Activated naive CD4-positive, alpha-beta T cell treated with anti-CD3 and anti-CD28 coated beads, Interleukin-2, amount 50 U/mL, for 16 hours (primary cell): ENCODE data around the gene LOXL3.
A peak's percentile ranks its signal among the peaks of the same experiment; 100 is the strongest.
"Not testable (repeated sequence)": the region's sequence is repeated elsewhere in the genome, so short reads cannot be mapped to it uniquely, and the experiment has no call there.

Experiments used
- DNase-seq: peaks from one replicate; pipeline ENCODE4 v3.0.0-alpha.2; 2020

Gene LOXL3

DNA sequence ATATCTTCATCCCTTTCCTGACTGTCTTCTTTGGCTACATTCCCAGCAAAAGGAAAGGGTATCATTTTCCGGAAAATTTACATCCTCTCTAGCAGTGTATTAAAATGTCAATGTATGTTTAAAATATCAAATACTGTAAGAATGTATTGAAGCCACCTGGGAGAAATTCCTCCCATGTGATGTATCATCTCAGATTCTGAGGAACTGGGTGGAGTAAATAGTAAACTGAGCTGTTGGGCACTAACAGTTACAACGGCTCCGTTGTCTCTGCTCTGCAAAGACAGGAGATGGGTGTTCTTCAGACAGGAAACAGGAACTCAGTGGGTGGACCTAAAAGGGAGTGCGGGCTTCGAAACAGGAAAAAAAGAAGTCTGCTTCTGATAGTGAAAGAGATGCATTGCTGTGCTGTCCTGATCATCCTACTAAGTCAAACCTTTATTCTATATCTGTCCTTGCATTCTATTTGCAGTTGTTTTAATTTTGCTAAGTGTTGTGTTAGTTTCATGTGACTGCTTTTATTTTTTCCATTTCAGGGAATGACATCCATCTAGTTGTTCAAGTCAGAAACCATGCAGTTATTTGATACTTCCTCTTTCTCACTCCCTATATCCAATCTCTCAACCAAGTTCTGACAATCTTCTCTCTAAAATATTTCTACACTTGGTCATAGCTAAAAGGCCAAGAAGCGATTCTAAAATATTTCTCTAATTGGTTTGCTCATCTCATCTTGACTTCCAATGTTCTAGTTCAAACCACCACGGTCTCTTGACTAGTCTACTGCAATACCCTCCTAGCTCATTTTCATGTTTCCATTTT is 20.2 kb upstream of the LOXL3 start:
- DNase-seq: no peak

GRCh38 chr2:74572178-74572925 is 18.6 kb upstream of the LOXL3 start:
- no peak for DNase-seq

- DNase-seq: no peak
Measured at GRCh38 chr2:74571058-74571457, 17.3 kb upstream of the LOXL3 start.

- no peak for DNase-seq
Measured at GRCh38 chr2:74569686-74570085, 15.9 kb upstream of the LOXL3 start.

DNA sequence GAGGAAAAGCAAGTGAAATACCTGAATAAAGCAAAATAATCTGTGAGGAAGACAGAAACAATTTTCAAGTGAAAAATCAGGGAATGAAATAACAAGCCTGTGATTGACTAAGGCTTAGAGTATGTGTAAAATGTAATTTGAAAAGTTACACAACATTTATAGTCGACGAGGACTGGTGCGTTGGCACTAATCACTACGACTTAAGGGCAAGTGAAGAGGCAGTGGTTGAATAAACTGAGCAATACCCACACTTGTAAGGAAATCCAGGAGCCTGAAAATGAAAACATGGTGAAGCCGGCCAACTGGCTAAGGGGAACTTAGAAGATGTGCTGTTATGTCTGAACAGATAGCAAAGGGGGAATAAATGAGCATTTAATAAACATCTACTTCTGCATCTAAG is 14.1 kb upstream of the LOXL3 start:
- DNase-seq: no peak

DNA sequence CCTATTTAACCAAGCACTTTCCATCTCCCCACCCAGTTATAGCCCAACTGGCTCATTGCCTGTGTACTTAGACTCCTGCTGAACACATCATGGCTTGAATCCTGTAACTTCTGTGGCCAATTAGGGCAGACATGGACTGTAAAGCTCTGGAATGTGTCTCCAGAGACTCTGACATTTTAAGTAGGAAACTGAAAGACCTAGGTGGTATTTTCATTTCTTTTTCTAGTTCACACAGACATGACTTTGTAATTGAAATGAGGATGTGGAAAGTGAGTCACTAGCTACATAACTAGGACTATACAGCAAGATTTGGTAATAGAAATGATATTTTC is 13.0 kb upstream of the LOXL3 start:
- DNase-seq: no peak

GRCh38 chr2:74566076-74566753 is 12.5 kb upstream of the LOXL3 start:
- no peak for DNase-seq

GRCh38 chr2:74564222-74564621 is 10.5 kb upstream of the LOXL3 start:
- no peak for DNase-seq

GRCh38 chr2:74562126-74562775 is 8.5 kb upstream of the LOXL3 start:
- no peak for DNase-seq

DNA sequence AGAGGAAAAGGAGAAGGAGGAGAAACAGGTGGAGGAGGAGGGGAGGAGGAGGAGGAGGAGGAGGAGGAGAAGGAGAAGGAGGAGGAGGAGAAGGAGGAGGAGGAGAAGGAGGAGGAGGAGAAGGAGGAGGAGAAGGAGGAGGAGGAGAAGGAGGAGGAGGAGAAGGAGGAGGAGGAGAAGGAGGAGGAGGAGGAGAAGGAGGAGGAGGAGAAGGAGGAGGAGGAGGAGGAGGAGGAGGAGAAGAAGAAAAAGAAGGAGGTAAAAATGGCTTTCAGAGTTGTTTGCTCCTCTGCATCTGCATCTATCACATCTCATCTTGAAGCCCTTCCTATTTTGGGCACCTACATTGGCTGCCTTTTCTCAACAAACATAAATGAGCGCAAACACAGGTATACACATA is 7.3 kb upstream of the LOXL3 start:
- DNase-seq: not testable (repeated sequence)

DNA sequence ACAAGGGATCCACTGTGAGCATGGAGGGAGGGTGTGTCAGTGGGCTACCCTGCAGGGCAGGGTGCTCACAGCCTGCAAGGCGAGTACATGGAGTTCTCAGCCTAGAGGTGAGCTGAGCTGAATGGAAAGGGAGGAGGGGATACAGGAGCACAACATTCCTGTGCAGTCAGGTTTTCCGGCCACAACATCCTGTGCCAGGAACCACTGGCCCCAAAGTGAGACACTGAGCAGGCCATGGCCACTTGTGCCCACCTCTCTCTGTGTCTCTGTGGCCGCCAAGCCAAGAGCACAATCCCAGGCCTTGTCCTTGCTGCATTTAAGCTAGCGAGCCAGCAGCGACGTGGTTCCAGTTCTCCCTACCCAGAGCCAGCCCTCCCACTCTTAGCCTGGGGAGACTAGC is 6.8 kb upstream of the LOXL3 start:
- DNase-seq: no peak

GRCh38 chr2:74559912-74560311 is 6.2 kb upstream of the LOXL3 start:
- DNase-seq: no peak

DNA sequence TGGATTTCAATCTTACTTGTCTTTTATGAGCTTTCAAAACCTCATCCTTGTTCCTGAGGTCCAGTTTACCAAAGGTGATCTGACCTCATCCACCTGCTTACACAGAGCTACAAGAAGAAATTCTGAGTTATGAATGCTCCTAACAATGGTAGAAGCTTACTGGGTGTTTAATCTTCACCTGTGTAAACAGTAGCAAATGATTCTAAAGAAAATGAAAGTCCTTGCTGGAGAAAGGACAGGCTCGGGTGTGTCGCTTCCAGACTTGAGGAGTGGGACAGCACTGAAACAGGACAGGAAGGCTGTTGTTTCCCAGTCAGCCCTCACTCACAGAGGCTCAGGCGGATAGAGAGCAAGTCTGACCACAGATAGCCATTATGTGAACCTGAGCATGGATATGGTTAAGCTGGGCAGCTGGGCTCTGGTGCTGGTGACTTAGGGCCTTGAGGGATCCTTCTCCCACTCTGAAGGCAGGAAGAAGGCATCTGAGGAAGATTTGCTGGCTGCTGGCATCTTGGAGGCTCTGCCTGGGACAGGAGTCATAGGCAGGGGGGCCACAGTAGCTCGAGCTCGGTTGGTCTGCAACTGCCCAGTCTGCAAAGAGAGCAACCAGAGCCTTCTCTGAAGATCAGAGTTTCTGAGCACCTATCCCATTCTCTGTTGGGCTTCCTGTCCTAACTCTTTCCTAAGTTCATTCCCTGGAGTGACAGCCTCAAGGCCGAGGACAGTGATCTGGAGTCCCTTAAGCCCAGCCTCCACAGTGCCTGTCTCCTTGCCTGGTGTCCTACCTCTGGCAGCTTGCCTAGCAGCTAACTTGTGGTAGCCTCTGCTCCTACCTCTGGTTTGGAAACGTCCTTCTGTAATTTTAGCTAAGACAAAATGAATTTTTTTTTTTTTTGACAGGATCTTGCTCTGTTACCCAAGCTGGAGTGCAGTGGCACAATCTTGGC is 4.8 kb upstream of the LOXL3 start:
- no peak for DNase-seq

- no peak for DNase-seq
Measured at GRCh38 chr2:74556831-74557370, 3.2 kb upstream of the LOXL3 start.

DNA sequence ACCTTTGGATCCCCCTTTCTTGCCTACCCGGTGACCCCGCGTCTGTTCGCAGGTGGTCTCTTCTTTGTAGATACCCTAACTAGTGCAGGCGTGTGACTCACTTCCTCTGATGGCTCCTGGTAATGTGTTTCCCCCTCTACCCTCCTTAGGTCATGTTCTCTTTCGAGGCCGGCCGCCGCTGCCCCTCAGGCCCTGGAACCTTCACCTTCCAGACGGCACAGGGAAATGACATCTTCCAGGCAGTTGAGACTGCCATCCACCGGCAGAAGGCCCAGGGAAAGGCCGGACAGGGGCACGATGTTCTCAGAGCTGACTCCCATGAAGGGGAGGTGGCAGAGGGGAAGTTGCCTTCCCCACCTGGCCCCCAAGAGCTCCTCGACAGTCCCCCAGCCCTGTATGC is 2.4 kb upstream of the LOXL3 start:
- no peak for DNase-seq

GRCh38 chr2:74555610-74556103 is 1.9 kb upstream of the LOXL3 start:
- no peak for DNase-seq

DNA sequence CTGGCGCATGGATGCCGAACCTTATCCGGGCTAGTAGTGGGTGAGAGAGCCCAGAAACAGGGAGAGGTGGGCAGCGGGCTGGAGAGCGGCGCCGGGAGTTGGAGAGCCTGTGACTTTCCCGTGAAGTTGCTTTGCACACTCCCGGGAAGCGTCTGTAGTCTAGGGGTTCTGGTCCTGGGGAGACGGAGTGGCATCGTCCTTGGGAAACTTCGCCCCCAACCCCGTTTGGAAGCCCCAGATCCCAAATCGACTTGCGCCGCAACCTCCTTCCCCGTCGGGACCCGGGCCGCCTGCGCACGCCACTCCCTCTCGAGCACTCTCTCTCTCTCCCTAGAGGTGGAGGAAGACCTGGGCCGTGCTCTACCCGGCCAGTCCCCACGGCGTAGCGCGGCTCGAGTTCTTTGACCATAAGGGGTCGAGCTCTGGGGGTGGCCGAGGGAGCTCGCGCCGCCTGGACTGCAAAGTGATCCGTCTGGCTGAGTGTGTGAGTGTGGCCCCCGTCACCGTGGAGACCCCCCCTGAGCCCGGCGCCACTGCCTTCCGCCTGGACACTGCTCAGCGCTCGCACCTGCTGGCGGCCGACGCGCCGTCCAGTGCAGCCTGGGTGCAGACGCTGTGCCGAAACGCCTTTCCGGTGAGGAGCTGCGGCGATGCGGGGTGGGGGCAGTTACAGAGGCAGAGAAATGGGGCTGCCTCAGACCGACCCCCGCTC is 1.2 kb upstream of the LOXL3 start:
- DNase-seq: peak; percentile 53

DNA sequence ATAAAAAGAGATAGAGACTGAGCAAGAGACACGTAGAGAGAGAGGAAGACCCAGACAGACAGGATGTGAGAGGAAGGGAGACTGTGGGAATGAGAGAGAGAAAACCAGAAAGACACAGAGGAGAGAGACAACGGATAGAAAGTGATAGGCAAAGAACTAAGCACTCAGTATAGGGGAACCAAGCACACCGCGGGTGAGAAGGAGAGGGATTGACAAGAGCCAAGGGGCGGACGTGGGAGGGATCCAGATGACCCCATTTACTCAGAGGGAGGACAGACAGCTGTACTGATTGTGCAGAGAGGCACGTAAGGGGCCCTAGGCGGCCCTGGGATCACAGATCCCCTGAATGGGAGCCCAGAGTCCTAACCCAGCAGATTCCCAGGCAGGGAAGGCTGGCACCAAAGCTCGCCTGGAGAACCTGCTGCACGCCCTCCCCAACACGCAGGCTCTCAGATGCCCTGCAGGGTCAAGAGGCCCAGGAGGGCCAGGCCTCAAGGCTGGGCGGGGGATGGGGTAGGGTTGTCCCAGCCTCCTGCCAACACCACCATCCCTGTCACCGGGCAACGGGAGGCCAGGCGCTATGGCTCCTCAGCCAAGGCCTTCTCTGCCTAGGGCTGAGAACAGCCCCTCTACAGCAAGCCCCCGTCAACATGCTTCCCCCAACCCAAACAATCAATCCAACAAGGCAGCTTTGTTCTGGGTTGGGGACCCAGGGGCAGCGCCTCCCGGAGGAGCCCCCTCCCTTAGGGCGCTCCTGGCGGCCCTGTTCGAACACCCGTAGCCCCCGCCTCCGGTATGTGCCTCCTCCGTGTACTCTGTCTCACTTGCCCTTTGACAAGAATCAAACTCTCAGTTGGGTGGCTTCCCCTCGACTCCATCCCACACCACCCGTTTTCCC is 579 bp downstream of the LOXL3 start:
- no peak for DNase-seq

DNA sequence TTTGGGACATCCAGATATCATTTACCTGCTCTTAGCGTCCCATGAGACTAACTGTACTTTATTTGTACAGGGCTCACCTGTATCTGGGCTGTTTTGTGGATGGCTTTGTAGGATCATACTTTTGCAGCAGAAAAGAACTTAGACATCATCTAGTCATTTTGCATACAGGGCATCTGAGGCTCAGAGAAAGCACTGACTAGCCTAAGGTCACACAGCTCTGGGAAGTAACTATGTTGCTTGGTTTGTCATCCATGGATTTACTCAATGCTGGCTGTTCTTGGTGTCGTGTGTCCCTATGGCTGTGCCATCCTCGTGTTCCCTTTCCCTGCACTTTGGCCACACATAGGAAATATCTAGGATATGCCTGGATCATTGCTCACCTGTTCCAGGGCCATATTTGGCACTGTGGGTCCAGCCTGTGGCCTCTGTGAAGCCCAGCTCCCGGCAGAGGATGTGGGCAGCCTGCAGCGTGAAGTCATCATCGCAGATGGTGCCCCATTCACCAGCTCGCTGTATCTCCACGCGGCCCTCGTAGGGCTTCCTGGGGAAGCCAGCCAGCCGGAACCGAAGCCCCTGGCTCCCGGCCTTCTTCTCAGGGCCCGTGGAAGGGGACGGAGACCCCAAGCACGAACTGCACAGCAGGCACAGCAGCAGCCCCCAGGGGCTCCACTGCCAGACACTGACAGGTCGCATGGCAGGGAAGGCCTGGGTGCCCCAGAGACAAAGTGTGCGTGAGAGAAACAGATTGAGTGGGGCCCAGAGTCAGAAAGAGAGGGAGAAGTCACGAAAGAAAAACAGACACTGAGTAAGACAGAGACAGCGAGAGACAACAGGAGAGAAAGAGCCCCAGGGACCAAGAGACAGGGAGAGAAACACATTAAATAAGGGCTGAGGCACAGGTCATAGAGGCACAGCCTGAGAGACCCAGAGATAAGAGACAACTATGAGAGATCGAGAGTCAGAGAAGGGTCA is 1.5 kb downstream of the LOXL3 start:
- DNase-seq: no peak
